HCT116 (cell line): ENCODE data around the gene CCDC14. TPM values are rescaled to one million over a fixed set of nuclear protein-coding genes. Genes with fewer than 3 reads are reported as not detected.

ENCODE experiments used
- ATAC-seq: fragments of 200-7000 bp; cut with Tn5 transposase; 2 replicates; pipeline ENCODE4 v1.9.1; 2020; ENCODE audit warnings: mild to moderate bottlenecking, moderate library complexity
- BruUV-seq: library from RNA; stranded (reverse); fragments of 400-500 nt; replicated peaks from 2 replicates; lab custom pipeline; 2021; lab: Mats Ljungman, UMichigan
- CTCF ChIA-PET: fragments of 300-600 bp; sonication (Branson Sonifier 250); formaldehyde crosslinking; loops from one replicate; lab custom pipeline; 2021; ENCODE audit warnings: antibody characterized with exemption; lab: Charles Lee
- POLR2A ChIA-PET: fragments of 300-600, 350-600 bp; sonication (Branson Sonifier 250); formaldehyde crosslinking; loops from one replicate; lab custom pipeline; 2021; ENCODE audit warnings: antibody characterized with exemption; lab: Charles Lee
- RAD21 ChIA-PET, 2 experiments: fragments of 300-600 bp; sonication (Branson Sonifier 250); formaldehyde crosslinking; loops; one replicate each; lab custom pipeline; 2023; ENCODE audit warnings: low total read pairs in 2 of 2; ENCODE audit not compliant: uncharacterized antibody in 2 of 2, unreplicated experiment in 2 of 2, low non-redundant PET in 1 of 2; lab: Charles Lee
- DNase-seq: peaks from one replicate; pipeline ENCODE4 v3.0.0-alpha.2; 2010; ENCODE audit warnings: low read depth, low spot score
- H2AFZ ChIP-seq: fragments of 200-600 bp; shearing (Covaris generic), sonication (generic); 2 replicates; pipeline ENCODE4 v1.6.1; 2017; ENCODE audit warnings: low read depth, mixed run types, mixed read lengths, antibody characterized with exemption, low read length; ENCODE audit not compliant: poor library complexity, severe bottlenecking
- H3K27ac ChIP-seq: 2 replicates; pipeline ENCODE4 v1.5.1; 2012; ENCODE audit warnings: low read depth, low read length
- H3K27me3 ChIP-seq: fragments of 200-600 bp; sonication (generic); 2 replicates; pipeline ENCODE4 v1.6.1; 2016; ENCODE audit warnings: mixed run types, low read length, mixed read lengths; ENCODE audit not compliant: insufficient read depth
- H3K36me3 ChIP-seq, 2 experiments: fragments of 200-500 bp in 1 of 2; fragments of 200-600 bp in 1 of 2; sonication (Bioruptor generic) in 1 of 2; sonication (generic) in 1 of 2; 2 replicates each; pipeline versions ENCODE4 v1.5.1 to v1.6.1; 2014 to 2016; ENCODE audit warnings: low read length in 2 of 2, inconsistent platforms in 1 of 2, mixed read lengths in 1 of 2, mixed run types in 1 of 2; ENCODE audit not compliant: insufficient read depth in 2 of 2, control insufficient read depth in 1 of 2
- H3K4me1 ChIP-seq, 2 experiments: fragments of 200-600 bp in 1 of 2; sonication (generic) in 1 of 2; 2 replicates each; pipeline versions ENCODE4 v1.5.1 to v1.6.1; 2012 to 2017; ENCODE audit warnings: low read length in 2 of 2, inconsistent platforms in 1 of 2, mild to moderate bottlenecking in 1 of 2, mixed read lengths in 1 of 2, mixed run types in 1 of 2, moderate library complexity in 1 of 2; ENCODE audit not compliant: insufficient read depth in 2 of 2, control insufficient read depth in 1 of 2
- H3K4me2 ChIP-seq: fragments of 200-600 bp; sonication (generic); 2 replicates; pipeline ENCODE4 v1.6.1; 2017; ENCODE audit warnings: mixed run types, low read length, mixed read lengths
- H3K4me3 ChIP-seq, 2 experiments: fragments of 200-600 bp in 1 of 2; sonication (generic) in 1 of 2; replicated peaks in 1 of 2; 2 replicates each; pipeline ENCODE4 v1.5.1; 2011 to 2016; ENCODE audit warnings: low read length in 2 of 2, control low read depth in 1 of 2, low read depth in 1 of 2, mild to moderate bottlenecking in 1 of 2, mixed read lengths in 1 of 2, mixed run types in 1 of 2
- H3K79me2 ChIP-seq: fragments of 200-600 bp; sonication (generic); 2 replicates; pipeline ENCODE4 v1.6.1; 2017; ENCODE audit warnings: mild to moderate bottlenecking, mixed run types, low read length, moderate library complexity, mixed read lengths; ENCODE audit not compliant: insufficient read depth
- H3K9ac ChIP-seq: fragments of 200-600 bp; sonication (generic); 2 replicates; pipeline ENCODE4 v1.6.1; 2016; ENCODE audit warnings: low read length, mixed read lengths
- H3K9me2 ChIP-seq: fragments of 200-600 bp; sonication (generic), shearing (Covaris generic); 2 replicates; pipeline ENCODE4 v1.6.1; 2017; ENCODE audit warnings: mixed run types, mild to moderate bottlenecking, moderate library complexity; ENCODE audit not compliant: insufficient read depth
- H3K9me3 ChIP-seq, 2 experiments: fragments of 200-500 bp in 1 of 2; fragments of 200-600 bp in 1 of 2; sonication (Bioruptor generic) in 1 of 2; sonication (generic) in 1 of 2; 2 replicates each; pipeline ENCODE4 v1.6.1; 2014 to 2017; ENCODE audit warnings: low read length in 2 of 2, mixed read lengths in 2 of 2, inconsistent platforms in 1 of 2, low read depth in 1 of 2, mild to moderate bottlenecking in 1 of 2, mixed run types in 1 of 2, moderate library complexity in 1 of 2; ENCODE audit not compliant: control insufficient read depth in 1 of 2, insufficient read depth in 1 of 2
- H4K20me1 ChIP-seq: fragments of 200-600 bp; sonication (generic), shearing (Covaris generic); 2 replicates; pipeline ENCODE4 v1.6.1; 2017; ENCODE audit warnings: mixed run types, mild to moderate bottlenecking, moderate library complexity; ENCODE audit not compliant: insufficient read depth
- CEBPB ChIP-seq: IDR thresholded peaks from 2 replicates; pipeline ENCODE4 v1.6.1; 2012; ENCODE audit warnings: low read depth
- EGR1 ChIP-seq: IDR thresholded peaks from 2 replicates; pipeline ENCODE4 v1.6.1; 2012; ENCODE audit warnings: low read depth
- EZH2phosphoT487 ChIP-seq: fragments of 200-600 bp; IDR thresholded peaks from 2 replicates; pipeline ENCODE4 v1.6.1; 2018; ENCODE audit warnings: antibody characterized with exemption, borderline replicate concordance
- FOSL1 ChIP-seq: IDR thresholded peaks from 2 replicates; pipeline ENCODE4 v1.6.1; 2012; ENCODE audit warnings: low read depth
- JUND ChIP-seq: IDR thresholded peaks from 2 replicates; pipeline ENCODE4 v1.6.1; 2012
- MAX ChIP-seq: IDR thresholded peaks from 2 replicates; pipeline ENCODE4 v1.6.1; 2012
- RAD21 ChIP-seq: IDR thresholded peaks from 2 replicates; pipeline ENCODE4 v1.6.1; 2012; ENCODE audit warnings: low read depth, mild to moderate bottlenecking
- SIN3A ChIP-seq: IDR thresholded peaks from 2 replicates; pipeline ENCODE4 v1.6.1; 2012; ENCODE audit warnings: low read depth
- SP1 ChIP-seq: IDR thresholded peaks from 2 replicates; pipeline ENCODE4 v1.6.1; 2012; ENCODE audit warnings: low read depth
- YY1 ChIP-seq: IDR thresholded peaks from 2 replicates; pipeline ENCODE4 v1.6.1; 2011; ENCODE audit warnings: low read length, low read depth, moderate library complexity, mild to moderate bottlenecking; ENCODE audit not compliant: insufficient replicate concordance; ENCODE audit errors: extremely low read depth
- ZBTB33 ChIP-seq: IDR thresholded peaks from 2 replicates; pipeline ENCODE4 v1.6.1; 2011; ENCODE audit warnings: mild to moderate bottlenecking, low read length, moderate library complexity; ENCODE audit not compliant: insufficient replicate concordance; ENCODE audit errors: extremely low read depth
- intact Hi-C: fragments of 100-400 bp; cut with micrococcal nuclease; formaldehyde crosslinking; loops from 2 replicates; pipeline ENCODE4 v1.10.0; 2022
- total RNA-seq: library from RNA; stranded (reverse); gene quantifications from one replicate; pipeline ENCODE4 v1.2.1, GENCODE V29; 2021; ENCODE audit not compliant: unreplicated experiment

Gene CCDC14
- total RNA-seq, 1 experiment from 2014 or later, result 54.5 TPM

DNA sequence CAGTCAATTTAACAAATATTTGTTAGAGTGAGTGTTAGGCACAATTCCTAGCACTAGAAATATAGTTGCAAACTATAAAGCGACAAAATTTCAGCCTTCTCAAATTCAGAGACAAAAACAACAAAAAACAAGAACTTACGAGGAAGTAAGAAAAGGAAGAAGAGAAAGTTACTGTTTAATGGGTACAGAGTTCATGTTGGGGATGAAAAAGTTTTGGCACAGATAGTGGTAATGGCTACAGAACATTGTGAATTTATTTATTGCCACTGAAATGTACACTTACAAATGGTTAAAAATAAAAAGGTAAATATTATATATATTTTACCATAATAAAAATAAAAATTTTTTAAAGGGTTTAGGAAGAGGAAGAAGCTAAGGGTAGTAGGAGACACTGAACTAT is 21.3 kb downstream of the CCDC14 start:
- Histone ChIP-seq H3K9me3 (no peaks in the 10 kb centered on the region), H3K79me2 (no peaks in the 10 kb centered on the region), H3K9ac (no peak overlapping the region), H3K27ac (no peak overlapping the region), H4K20me1 (no peaks in the 10 kb centered on the region), H3K36me3 (peaks cover 14 to 20% of the 10 kb centered on the region in 2 experiments), H3K4me2 (no peak overlapping the region), H3K4me3 (no peak overlapping the region), H3K27me3 (no peaks in the 10 kb centered on the region), H2AFZ (no peak overlapping the region), H3K4me1 (no peaks in the 10 kb centered on the region), H3K9me2 (no peaks in the 10 kb centered on the region)
- intact Hi-C loops, result loop anchor here (2.0 kb wide), 1 partner anchor 139 kb away; no protein-coding TSS in a partner anchor
- ChIA-PET RAD21 (no interaction called here), CTCF (no interaction called here), POLR2A (no interaction called here)
- TF ChIP-seq EGR1 (no peak), SP1 (no peak), EZH2phosphoT487 (no peak), FOSL1 (no peak), CEBPB (no peak)
- no TSS peak for BruUV-seq
- ATAC-seq (no peak), DNase-seq (no peak)

DNA sequence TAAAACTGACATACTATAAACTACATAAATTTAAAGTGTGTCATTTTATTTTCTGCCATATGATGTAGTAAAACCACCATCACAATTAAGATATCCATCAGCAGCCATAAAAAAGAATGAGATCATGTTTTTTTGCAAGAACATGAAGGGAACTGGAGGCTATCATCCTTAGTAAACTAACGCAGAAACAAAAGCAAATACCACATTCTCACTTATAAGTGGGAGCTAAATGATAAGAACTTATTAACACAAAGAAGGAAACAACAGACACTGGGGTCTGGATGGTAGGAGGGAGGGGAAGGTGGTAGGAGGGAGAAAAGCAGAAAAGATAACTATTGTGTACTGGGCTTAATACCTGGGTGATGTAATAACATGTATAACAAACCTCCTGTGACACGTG is 24.6 kb downstream of the CCDC14 start:
- Histone ChIP-seq H3K4me2 (no peak overlapping the region), H2AFZ (no peak overlapping the region), H3K4me3 (no peak overlapping the region), H3K27me3 (no peaks in the 10 kb centered on the region), H3K27ac (no peak overlapping the region), H3K36me3 (peaks cover 9 to 10% of the 10 kb centered on the region in 2 experiments; a peak in 3 of 4 replicates), H3K79me2 (no peaks in the 10 kb centered on the region), H3K9me3 (no peaks in the 10 kb centered on the region), H3K9me2 (no peaks in the 10 kb centered on the region), H4K20me1 (no peaks in the 10 kb centered on the region), H3K9ac (no peak overlapping the region), H3K4me1 (no peaks in the 10 kb centered on the region)
- ChIA-PET RAD21 (no interaction called here), POLR2A (no interaction called here), CTCF (no interaction called here)
- intact Hi-C loops, result no loop called here
- no TSS peak for BruUV-seq
- DNase-seq, result no peak
- TF ChIP-seq YY1 (no peak), SIN3A (no peak), JUND (no peak), ZBTB33 (no peak), MAX (no peak), RAD21 (no peak)
- no peak for ATAC-seq
